Measurements from ENCODE around the gene NDRG4.

Gene NDRG4

DNA sequence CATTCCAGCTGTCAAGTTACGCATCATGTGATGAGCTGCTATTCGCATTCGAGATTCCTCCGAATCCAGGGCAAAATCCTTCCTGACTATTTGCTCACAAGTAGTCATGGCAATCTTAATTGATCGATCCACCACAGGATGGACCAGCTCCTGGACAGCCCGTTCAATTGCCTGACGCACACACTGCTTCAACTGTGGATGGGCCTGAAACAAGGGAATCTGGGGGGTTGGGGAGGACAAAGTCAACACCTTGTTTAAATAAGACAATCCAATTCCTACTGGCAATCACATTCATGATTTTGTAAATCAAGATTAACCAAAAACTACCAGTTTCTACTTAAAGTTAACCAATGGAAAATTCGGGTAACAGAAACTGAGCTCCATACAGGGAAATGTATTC, 43.7 kb downstream of the NDRG4 start:
- DNase-seq (ENCODE audit: low spot score), result no peak

DNA sequence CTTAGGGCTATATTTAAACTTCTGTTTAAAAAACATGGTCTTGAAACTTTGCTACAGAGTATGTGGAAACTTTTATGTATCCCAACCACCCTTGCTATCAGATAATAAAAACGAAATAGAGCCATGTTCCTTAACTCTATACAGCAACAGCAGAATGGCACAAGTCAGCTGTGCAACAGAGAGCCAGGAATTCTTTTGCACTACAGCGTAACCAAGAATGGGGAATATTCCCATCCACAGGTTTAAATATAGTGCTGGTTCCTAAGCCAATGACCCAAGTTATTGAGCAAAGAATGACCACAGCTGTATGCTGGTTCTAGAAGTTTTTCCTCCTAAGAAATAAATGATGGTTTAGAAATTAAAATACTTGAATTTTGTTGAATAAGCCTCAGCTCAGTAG, 48.4 kb downstream of the NDRG4 start:
- DNase-seq (ENCODE audit: low spot score), result no peak

DNA sequence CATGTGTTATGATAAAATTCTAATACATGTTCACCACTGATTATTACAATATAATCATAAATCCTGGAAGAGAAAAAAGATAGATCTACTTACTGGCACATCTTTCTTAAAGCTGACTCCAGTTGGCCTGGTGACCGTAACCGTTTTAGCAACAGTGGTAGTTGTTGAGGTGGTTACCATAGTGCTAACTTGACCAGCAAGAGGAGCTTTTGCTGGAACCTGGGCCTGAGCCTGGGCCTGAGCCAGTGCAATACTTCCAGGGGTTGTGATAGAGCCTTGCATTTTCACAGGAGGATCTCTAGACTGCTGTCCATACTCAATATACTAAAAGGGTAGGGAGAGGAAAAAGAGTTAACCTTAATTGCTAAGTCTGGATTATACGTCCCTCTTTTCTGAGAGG, 51.6 kb downstream of the NDRG4 start:
- no peak for DNase-seq (ENCODE audit: low spot score)

DNA sequence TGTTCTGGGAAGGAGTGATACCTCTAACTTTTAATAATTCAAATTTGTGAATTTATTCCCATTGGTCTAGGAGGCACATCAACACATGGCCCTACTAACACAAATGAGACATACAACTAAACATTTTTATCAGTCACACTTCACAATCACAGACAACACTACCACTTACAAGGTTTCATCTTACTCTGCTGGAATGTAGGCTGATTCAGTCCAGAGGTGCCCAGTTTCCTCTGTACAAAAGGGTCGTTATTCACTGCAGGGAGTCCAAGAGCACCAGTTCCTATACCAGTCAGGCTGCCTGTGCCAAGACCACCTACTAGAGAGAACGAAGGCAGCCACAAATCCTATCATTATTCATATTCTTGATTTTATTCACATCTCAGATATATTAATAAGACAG, 56.7 kb downstream of the NDRG4 start:
- no peak for DNase-seq (ENCODE audit: low spot score)

Data from putamen (tissue), 1 donor.